H1 (cell line): ENCODE measurements around the gene GNL2. TPM values are rescaled to one million over a fixed set of nuclear protein-coding genes. Genes with fewer than 3 reads are reported as not detected.

Experiments
- CTCF ChIA-PET: fragments of 300-600 bp; sonication (Branson Sonifier 250); formaldehyde crosslinking; loops from one replicate; lab custom pipeline; 2021; ENCODE audit not compliant: partially characterized antibody; lab: Charles Lee
- POLR2A ChIA-PET: fragments of 300-600 bp; sonication (Branson Sonifier 250); formaldehyde crosslinking; loops from one replicate; lab custom pipeline; 2021; ENCODE audit warnings: inconsistent platforms; ENCODE audit not compliant: partially characterized antibody; lab: Charles Lee
- DNase-seq, 2 experiments: peaks; one replicate each; pipeline versions ENCODE4 v3.0.0 to v3.0.0-alpha.2; 2010 to 2022; ENCODE audit warnings: low spot score in 2 of 2, low read depth in 1 of 2, mixed read lengths in 1 of 2
- FAIRE-seq: peaks from 2 replicates; lab custom pipeline; 2011; peaks lifted over from hg19 to GRCh38; lab: Jason Lieb, UNC
- H2AFZ ChIP-seq: 2 replicates; pipeline ENCODE4 v1.8.1; 2012; ENCODE audit warnings: low read length, inconsistent platforms
- H2AK5ac ChIP-seq: 2 replicates; pipeline ENCODE4 v1.6.1; 2013; ENCODE audit warnings: low read depth, low read length
- H2BK120ac ChIP-seq: replicated peaks from 2 replicates; pipeline ENCODE3; 2013; ENCODE audit warnings: low read depth, low read length, inconsistent platforms
- H2BK12ac ChIP-seq: 2 replicates; pipeline ENCODE4 v1.6.1; 2013; ENCODE audit warnings: low read depth, low read length
- H2BK15ac ChIP-seq: 2 replicates; pipeline ENCODE4 v1.6.1; 2013; ENCODE audit warnings: low read length
- H2BK20ac ChIP-seq: 2 replicates; pipeline ENCODE4 v1.6.1; 2013; ENCODE audit warnings: low read length
- H2BK5ac ChIP-seq: 2 replicates; pipeline ENCODE4 v1.6.1; 2013; ENCODE audit warnings: low read depth, low read length
- H3K14ac ChIP-seq: 2 replicates; pipeline ENCODE4 v1.6.1; 2013; ENCODE audit warnings: inconsistent platforms; ENCODE audit not compliant: insufficient read length
- H3K18ac ChIP-seq: 2 replicates; pipeline ENCODE4 v1.6.1; 2013; ENCODE audit warnings: low read length; ENCODE audit errors: extremely low read depth
- H3K23ac ChIP-seq: 2 replicates; pipeline ENCODE4 v1.6.1; 2013; ENCODE audit warnings: inconsistent platforms; ENCODE audit not compliant: insufficient read length
- H3K23me2 ChIP-seq: 2 replicates; pipeline ENCODE4 v1.6.1; 2013; ENCODE audit warnings: low read depth, low read length
- H3K27ac ChIP-seq: 2 replicates; pipeline ENCODE4 v1.6.1; 2011; ENCODE audit warnings: low read depth, low read length, inconsistent platforms
- H3K27me3 ChIP-seq, 4 experiments: replicated peaks in 1 of 4; 1 replicate in 1 of 4; 2 replicates in 3 of 4; pipeline versions ENCODE4 v1.6.1 to v1.8.1; 2011 to 2013; ENCODE audit warnings: low read length in 3 of 4, mild to moderate bottlenecking in 3 of 4, inconsistent platforms in 2 of 4, mixed read lengths in 2 of 4, moderate library complexity in 1 of 4; ENCODE audit not compliant: control insufficient read depth in 3 of 4, insufficient read depth in 3 of 4; ENCODE audit errors: extremely low read depth in 1 of 4
- H3K36me3 ChIP-seq, 4 experiments: 2 replicates each; pipeline versions ENCODE4 v1.6.1 to v1.8.1; 2011 to 2013; ENCODE audit warnings: mild to moderate bottlenecking in 4 of 4, low read length in 3 of 4, moderate library complexity in 2 of 4, control low read depth in 1 of 4, inconsistent platforms in 1 of 4; ENCODE audit not compliant: insufficient read depth in 4 of 4, control insufficient read depth in 2 of 4
- H3K4ac ChIP-seq: replicated peaks from 2 replicates; pipeline ENCODE3; 2013; ENCODE audit warnings: low read length, low read depth, mixed read lengths, inconsistent platforms; ENCODE audit not compliant: insufficient read length
- H3K4me1 ChIP-seq, 4 experiments: replicated peaks in 1 of 4; 1 replicate in 1 of 4; 2 replicates in 3 of 4; pipeline versions ENCODE4 v1.6.1 to v1.8.1; 2011 to 2013; ENCODE audit warnings: low read length in 3 of 4, inconsistent platforms in 2 of 4, mixed read lengths in 1 of 4; ENCODE audit not compliant: insufficient read depth in 4 of 4, control insufficient read depth in 3 of 4
- H3K4me2 ChIP-seq, 2 experiments: 2 replicates each; pipeline versions ENCODE4 v1.6.1 to v1.8.1; 2011 to 2013; ENCODE audit warnings: low read depth in 2 of 2, low read length in 2 of 2, control low read depth in 1 of 2, inconsistent platforms in 1 of 2, mild to moderate bottlenecking in 1 of 2; ENCODE audit not compliant: insufficient read depth in 1 of 2
- H3K4me3 ChIP-seq, 4 experiments: fragments of 200-600, 300-600 bp in 1 of 4; sonication (generic), shearing (Covaris generic), sonication (Bioruptor Twin) in 1 of 4; 2 replicates each; pipeline versions ENCODE4 v1.5.1 to v1.8.1; 2011 to 2016; ENCODE audit warnings: low read length in 4 of 4, low read depth in 3 of 4, control low read depth in 2 of 4, inconsistent platforms in 2 of 4, mild to moderate bottlenecking in 2 of 4, mixed read lengths in 1 of 4, moderate library complexity in 1 of 4; ENCODE audit not compliant: insufficient read depth in 2 of 4; ENCODE audit errors: extremely low read depth in 1 of 4
- H3K56ac ChIP-seq: replicated peaks from 2 replicates; pipeline ENCODE3; 2013; ENCODE audit warnings: low read depth, mild to moderate bottlenecking, mixed read lengths, low read length, inconsistent platforms; ENCODE audit not compliant: insufficient read length
- H3K79me1 ChIP-seq: 2 replicates; pipeline ENCODE4 v1.6.1; 2013; ENCODE audit warnings: low read depth, low read length, control low read depth
- H3K79me2 ChIP-seq, 2 experiments: 2 replicates each; pipeline versions ENCODE4 v1.6.1 to v1.8.1; 2012 to 2013; ENCODE audit warnings: low read length in 2 of 2, mild to moderate bottlenecking in 2 of 2, inconsistent platforms in 1 of 2; ENCODE audit not compliant: insufficient read depth in 2 of 2, control insufficient read depth in 1 of 2
- H3K9ac ChIP-seq, 4 experiments: replicated peaks in 1 of 4; 1 replicate in 1 of 4; 2 replicates in 3 of 4; pipeline versions ENCODE4 v1.6.1 to v1.8.1; 2011 to 2013; ENCODE audit warnings: low read depth in 3 of 4, low read length in 3 of 4, control low read depth in 2 of 4, mild to moderate bottlenecking in 2 of 4, moderate library complexity in 2 of 4, inconsistent platforms in 1 of 4; ENCODE audit errors: extremely low read depth in 1 of 4
- H3K9me3 ChIP-seq, 2 experiments: 2 replicates each; pipeline versions ENCODE4 v1.6.1 to v1.8.1; 2012 to 2013; ENCODE audit warnings: mild to moderate bottlenecking in 2 of 2, moderate library complexity in 2 of 2, control low read depth in 1 of 2, inconsistent platforms in 1 of 2, low read depth in 1 of 2, low read length in 1 of 2, mixed read lengths in 1 of 2; ENCODE audit not compliant: insufficient read depth in 2 of 2
- H4K20me1 ChIP-seq, 2 experiments: replicated peaks in 1 of 2; 2 replicates each; pipeline versions ENCODE3 to v1.8.1; 2011 to 2013; ENCODE audit warnings: inconsistent platforms in 2 of 2, low read length in 2 of 2, mild to moderate bottlenecking in 1 of 2; ENCODE audit not compliant: insufficient read depth in 2 of 2, control insufficient read depth in 1 of 2
- H4K5ac ChIP-seq: 2 replicates; pipeline ENCODE4 v1.6.1; 2013; ENCODE audit warnings: low read length, low read depth, mixed read lengths, inconsistent platforms; ENCODE audit not compliant: insufficient read length
- H4K8ac ChIP-seq: 2 replicates; pipeline ENCODE4 v1.8.0; 2013; ENCODE audit warnings: mild to moderate bottlenecking, moderate library complexity, low read length, inconsistent platforms; ENCODE audit not compliant: insufficient read depth; ENCODE audit errors: extremely low read depth
- H4K91ac ChIP-seq: replicated peaks from 2 replicates; pipeline ENCODE3; 2013; ENCODE audit warnings: low read length, mixed read lengths, inconsistent platforms; ENCODE audit not compliant: insufficient read length
- CBX8 ChIP-seq: fragments of 300-800, 300-1000 bp; sonication (generic); IDR thresholded peaks from 2 replicates; pipeline ENCODE4 v1.7.1; 2016; ENCODE audit warnings: low read depth, low read length, borderline replicate concordance
- CREB1 ChIP-seq: IDR thresholded peaks from 2 replicates; pipeline ENCODE4 v1.6.1; 2012; ENCODE audit warnings: inconsistent platforms
- MAFK ChIP-seq: IDR thresholded peaks from 2 replicates; pipeline ENCODE4 v1.6.1; 2012; ENCODE audit warnings: low read depth, mild to moderate bottlenecking, improper control_type of control experiment, low read length
- RAD21 ChIP-seq, 2 experiments: IDR thresholded peaks in 1 of 2; conservative IDR thresholded peaks in 1 of 2; 2 replicates each; pipeline ENCODE4 v1.6.1; 2011; ENCODE audit warnings: low read depth in 2 of 2, low read length in 2 of 2, improper control_type of control experiment in 1 of 2, inconsistent platforms in 1 of 2, mild to moderate bottlenecking in 1 of 2, moderate library complexity in 1 of 2
- RBBP5 ChIP-seq: IDR thresholded peaks from 2 replicates; pipeline ENCODE4 v1.7.1; 2012; ENCODE audit warnings: low read depth, mild to moderate bottlenecking, inconsistent platforms, low read length, moderate library complexity, borderline replicate concordance
- SAP30 ChIP-seq: fragments of 300-600 bp; sonication (generic); IDR thresholded peaks from 2 replicates; pipeline ENCODE4 v1.7.1; 2012; ENCODE audit warnings: low read length, moderate library complexity, mild to moderate bottlenecking, inconsistent platforms; ENCODE audit not compliant: insufficient read depth, insufficient replicate concordance
- SIN3A ChIP-seq, 2 experiments: IDR thresholded peaks in 1 of 2; conservative IDR thresholded peaks in 1 of 2; 2 replicates each; pipeline ENCODE4 v1.6.1; 2011 to 2012; ENCODE audit warnings: low read length in 2 of 2, improper control_type of control experiment in 1 of 2, low read depth in 1 of 2, mild to moderate bottlenecking in 1 of 2
- SP1 ChIP-seq: IDR thresholded peaks from 2 replicates; pipeline ENCODE4 v1.6.1; 2011; ENCODE audit warnings: low read depth, low read length
- TCF12 ChIP-seq: IDR thresholded peaks from 2 replicates; pipeline ENCODE4 v1.6.1; 2011; ENCODE audit warnings: low read depth, mild to moderate bottlenecking, low read length
- WGBS, 2 experiments: shearing (Covaris generic) in 1 of 2; methylation state at CpG; one replicate each; pipeline versions ENCODE4 v1.1.6 to v1.1.7; 2013 to 2015; ENCODE audit warnings: low lambda C conversion rate in 2 of 2, mixed read lengths in 2 of 2, inconsistent platforms in 1 of 2, low coverage in 1 of 2, missing lambda C conversion rate in 1 of 2; ENCODE audit not compliant: insufficient replicate concordance in 2 of 2, insufficient coverage in 1 of 2, insufficient read length in 1 of 2; ENCODE audit errors: extremely low coverage in 1 of 2, missing lambda C conversion rate in 1 of 2; 5-methylcytosine and 5-hydroxymethylcytosine counted together
- polyA plus RNA-seq, 7 experiments: library from polyadenylated mRNA; depleted of rRNA in 3 of 7; stranded (reverse) in 5 of 7; unstranded in 2 of 7; fragments of >200 nt in 5 of 7; fragments of 200-250 nt in 2 of 7; gene quantifications; 1 replicate in 5 of 7; 2 replicates in 1 of 7; 4 replicates in 1 of 7; pipeline versions ENCODE4 v1.2.1 to v1.2.3, GENCODE V29; 2011 to 2013; ENCODE audit warnings: missing spikeins in 2 of 7, mixed read lengths in 2 of 7
- total RNA-seq: library from RNA; stranded (reverse); fragmentation: NEBNext Ultra II Directional; extraction: Animal tissue kit (Norgen Biotek cat#: 25700); gene quantifications from 2 replicates; pipeline ENCODE4 v1.2.1, GENCODE V29; 2021
- TF ChIP-seq, protein P1 (sequence below): IDR thresholded peaks from 2 replicates; pipeline ENCODE4 v1.6.1; 2012; ENCODE audit warnings: inconsistent platforms

The GNL2 gene
- total and polyA plus RNA-seq, 2 of the 8 experiments (the other 6 are each of a cell fraction or from before 2014, with no cell fraction given): 22.2 to 88.3 TPM

DNA sequence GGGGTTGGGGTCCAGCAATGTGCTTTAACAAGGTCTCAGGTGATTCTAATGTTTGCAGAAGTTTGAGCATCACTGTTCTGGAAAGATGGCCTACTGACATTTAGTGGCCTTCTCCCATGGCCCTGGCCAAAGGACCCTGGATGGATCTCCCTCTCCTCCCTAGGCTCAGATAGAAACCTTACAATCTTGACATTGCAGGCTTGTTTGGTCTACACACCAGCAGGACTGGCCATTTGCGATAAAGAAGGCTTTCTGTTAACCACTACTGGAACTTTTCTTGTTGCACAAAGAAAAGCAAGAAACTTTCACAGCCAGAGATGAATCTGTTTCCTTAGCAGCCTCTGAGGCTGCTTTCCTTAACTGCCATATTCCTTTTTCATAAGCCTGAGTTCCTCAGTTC is 32.8 kb downstream of the GNL2 start:
- Histone ChIP-seq H3K27ac (no peak overlapping the region), H3K4me3 (no peak overlapping the region), H3K79me2 (no peaks in the 10 kb centered on the region), H2BK5ac (no peak overlapping the region), H4K5ac (no peak overlapping the region), H3K36me3 (peaks cover 17 to 40% (median 31%) of the 10 kb centered on the region in 4 experiments), H3K18ac (no peak overlapping the region), H3K23ac (no peak overlapping the region), H4K20me1 (no peaks in the 10 kb centered on the region), H4K91ac (no peak overlapping the region), H2BK15ac (no peak overlapping the region), H3K4ac (no peak overlapping the region), H3K27me3 (no peaks in the 10 kb centered on the region), H2BK12ac (no peak overlapping the region), H2AFZ (no peak overlapping the region), H4K8ac (no peak overlapping the region), H3K56ac (no peak overlapping the region), H3K23me2 (no peaks in the 10 kb centered on the region), H3K9ac (no peak overlapping the region), H3K4me1 (no peaks in the 10 kb centered on the region), H3K4me2 (no peak overlapping the region), H2BK20ac (no peak overlapping the region), H2AK5ac (no peak overlapping the region), H3K79me1 (no peaks in the 10 kb centered on the region; the same call in 1 of the 2 replicates), H3K14ac (no peak overlapping the region), H3K9me3 (no peaks in the 10 kb centered on the region), H2BK120ac (no peak overlapping the region)
- WGBS, 2 experiments: 83% methylated on average over 1 of the region's 1 CpG; no CpG with 5 or more reads in 1 of the 2 experiments
- TF ChIP-seq SIN3A (conservative IDR thresholded peaks at IDR 0.05 in 1 of 2, IDR thresholded peaks at IDR 0.05 in 1 of 2; ENCODE audit: low read depth in 1 of 2, low read length in 2 of 2) (no peak), CBX8 (no peak), RBBP5 (no peak), MAFK (no peak), CREB1 (no peak), TCF12 (no peak), RAD21 (IDR thresholded peaks at IDR 0.05 in 1 of 2, conservative IDR thresholded peaks at IDR 0.05 in 1 of 2; ENCODE audit: low read depth in 2 of 2, low read length in 2 of 2) (no peak), SP1 (no peak), SAP30 (no peak)
- TF ChIP-seq, protein P1, sequence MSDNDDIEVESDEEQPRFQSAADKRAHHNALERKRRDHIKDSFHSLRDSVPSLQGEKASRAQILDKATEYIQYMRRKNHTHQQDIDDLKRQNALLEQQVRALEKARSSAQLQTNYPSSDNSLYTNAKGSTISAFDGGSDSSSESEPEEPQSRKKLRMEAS: no peak
- CTCF ChIA-PET: interaction anchor here (0.7 to 1.8 kb wide), 11 partner anchors 13 to 427 kb away, joined by 3 to 6 read pairs (median 3); partner anchors contain the start of gene SF3A3
- no peak for DNase-seq
- POLR2A ChIA-PET: interaction anchor here (0.6 to 1.9 kb wide), 6 partner anchors 9 to 309 kb away, joined by 3 to 6 read pairs (median 4); no protein-coding TSS in a partner anchor
- FAIRE-seq: no peak
